ENCODE data around the gene PPP2R2D.
"Not testable (repeated sequence)": the region's sequence is repeated elsewhere in the genome, so short reads cannot be mapped to it uniquely, and the experiment has no call there.

Gene PPP2R2D

GRCh38 chr10:131930150-131930549, 29.3 kb downstream of the PPP2R2D start:
- DNase-seq = no peak

DNA sequence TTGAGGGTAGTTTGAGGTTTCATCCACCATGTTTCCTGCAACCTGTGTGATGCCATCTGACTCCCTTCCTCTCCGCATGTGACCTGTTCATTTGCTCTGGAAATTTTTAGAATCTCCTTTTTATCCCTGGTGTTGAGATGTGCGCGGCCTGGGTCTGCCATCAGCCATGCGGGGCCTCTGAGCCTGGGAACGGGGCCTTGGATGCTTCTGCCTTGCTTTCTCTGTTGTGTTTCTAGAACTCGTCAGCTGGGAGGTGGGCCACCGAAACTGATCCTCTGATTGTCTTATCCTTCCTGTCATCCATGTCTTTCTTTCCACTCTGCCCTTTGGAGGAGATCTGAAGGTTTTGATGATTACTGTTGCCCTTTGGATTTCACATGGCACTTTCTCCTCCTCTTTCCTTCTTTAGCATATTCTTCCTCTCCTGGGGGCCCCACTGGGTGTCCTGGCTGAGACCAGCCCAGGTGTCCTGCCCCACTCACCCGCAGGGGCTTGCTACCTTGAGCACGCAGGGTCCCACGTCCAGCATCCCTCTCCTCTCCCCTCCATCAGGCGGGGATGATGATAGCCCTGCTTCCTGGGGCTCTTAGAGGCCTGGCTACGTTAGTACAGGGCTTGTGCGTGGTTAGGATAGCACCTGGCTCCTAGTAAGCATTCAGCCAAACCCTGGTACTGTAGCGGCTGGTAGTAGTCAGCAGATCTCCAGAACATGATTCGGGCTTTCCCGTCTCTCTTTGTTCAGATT, 29.9 kb downstream of the PPP2R2D start:
- no peak for DNase-seq

GRCh38 chr10:131931981-131932380, 31.2 kb downstream of the PPP2R2D start:
- no peak for DNase-seq

DNA sequence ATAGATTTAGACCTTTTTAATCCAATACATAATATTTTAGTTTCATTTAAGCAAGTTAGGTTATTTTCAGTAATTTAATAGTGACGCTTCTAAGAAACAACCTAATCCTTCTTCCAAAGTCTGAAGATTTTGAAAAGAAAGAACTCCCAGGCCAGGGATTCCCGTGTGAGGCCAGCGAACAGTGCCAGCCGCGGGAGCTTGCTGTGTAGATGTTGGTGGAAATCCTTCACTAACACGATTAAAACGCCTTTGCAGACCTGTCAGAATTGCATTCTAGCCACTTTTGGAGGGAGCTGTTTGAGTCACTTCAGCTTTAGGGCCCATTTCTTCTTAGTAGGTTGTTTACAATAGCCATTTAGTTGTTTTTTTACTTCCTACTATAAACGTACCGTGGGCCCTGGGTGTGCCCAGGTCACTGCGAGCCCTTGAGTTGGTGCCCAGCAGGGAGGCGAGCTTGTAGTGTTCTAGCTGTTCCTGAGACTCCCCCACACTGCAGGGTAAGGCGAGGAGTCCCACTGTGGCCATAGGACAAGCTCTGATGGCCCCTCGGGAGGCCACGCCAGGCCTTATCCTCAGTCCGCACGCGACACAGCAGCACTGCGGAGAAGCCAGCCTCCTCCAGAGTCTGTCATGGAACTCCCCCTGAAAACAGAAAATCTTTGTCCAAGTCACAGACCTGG, 32.3 kb downstream of the PPP2R2D start:
- no peak for DNase-seq

DNA sequence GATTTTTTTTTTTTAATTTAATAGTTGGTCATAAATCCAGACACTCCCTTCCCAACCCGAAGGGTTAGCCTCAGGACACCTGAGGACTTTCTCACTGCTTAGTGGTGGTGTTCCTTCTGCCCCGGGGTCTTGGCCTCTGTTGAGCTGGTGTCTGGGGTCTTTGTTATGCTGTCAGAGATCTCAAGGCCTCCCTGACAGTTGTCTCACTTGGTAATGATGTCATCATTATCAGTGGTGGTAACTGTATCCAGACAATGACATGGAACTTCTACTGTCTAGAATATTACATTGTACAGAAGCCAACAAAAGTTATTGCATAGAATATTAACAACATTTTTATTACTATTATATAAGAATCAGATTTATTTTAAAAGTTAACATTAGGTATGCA, 32.9 kb downstream of the PPP2R2D start:
- DNase-seq = no peak

DNA sequence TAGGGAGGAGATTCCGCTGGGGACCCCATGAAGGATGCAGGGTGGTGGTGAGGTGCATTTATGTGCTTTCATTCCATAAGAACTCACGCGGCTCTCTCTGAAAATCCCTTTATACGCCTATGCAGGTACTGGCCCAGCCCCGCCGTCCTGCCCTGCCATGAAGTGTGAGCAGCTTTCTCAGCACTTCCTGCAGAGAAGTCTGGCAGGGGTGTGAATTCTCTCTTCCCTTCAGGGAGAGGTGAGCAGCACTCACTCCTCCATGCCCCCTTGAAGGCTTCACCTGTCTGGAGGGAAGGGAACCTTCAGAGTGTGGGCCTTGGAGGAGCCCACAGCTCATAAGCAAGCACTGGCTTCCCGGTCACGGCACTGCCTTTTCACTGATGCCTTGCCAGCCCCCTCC, 34.0 kb downstream of the PPP2R2D start:
- DNase-seq = no peak

GRCh38 chr10:131935260-131935659, 34.5 kb downstream of the PPP2R2D start:
- no peak for DNase-seq

DNA sequence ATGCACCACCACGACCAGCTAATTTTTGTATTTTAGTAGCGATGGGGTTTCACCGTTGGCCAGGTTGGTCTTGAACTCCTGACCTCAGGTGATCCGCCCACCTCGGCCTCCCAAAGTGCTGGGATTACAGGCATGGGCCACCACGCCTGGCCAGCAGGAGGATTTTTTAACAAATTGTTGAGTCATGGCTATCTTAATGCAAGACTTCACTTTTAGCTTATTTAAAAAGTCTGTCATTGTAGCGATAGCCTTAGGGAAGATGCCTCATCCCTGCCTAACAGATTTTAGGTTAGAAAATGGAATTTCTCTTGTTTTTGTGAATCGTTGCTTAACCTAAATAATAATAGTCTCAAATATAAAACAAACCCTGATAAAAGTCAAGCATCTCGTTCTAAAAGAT, 35.5 kb downstream of the PPP2R2D start:
- no peak for DNase-seq

- DNase-seq = no peak
Measured at GRCh38 chr10:131936736-131937135, 35.9 kb downstream of the PPP2R2D start.

DNA sequence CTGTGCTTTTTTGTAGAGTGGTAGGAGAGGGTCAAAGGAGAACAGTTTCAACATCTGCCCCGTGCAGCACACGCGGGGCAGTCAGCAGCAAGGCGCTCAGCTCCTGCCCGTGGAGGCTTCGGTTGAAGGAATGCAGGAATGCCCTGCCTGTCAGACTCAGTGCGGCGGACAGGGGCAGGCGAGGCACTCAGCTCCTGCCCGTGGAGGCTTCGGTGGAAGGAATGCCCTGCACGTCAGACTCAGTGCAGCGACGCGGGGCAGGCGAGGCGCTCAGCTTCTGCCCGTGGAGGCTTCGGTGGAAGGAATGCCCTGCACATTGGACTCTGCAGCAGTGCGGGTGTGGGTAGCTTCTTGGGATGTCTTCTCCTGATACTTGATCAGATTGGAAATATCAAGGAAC, 37.0 kb downstream of the PPP2R2D start:
- no peak for DNase-seq

GRCh38 chr10:131938681-131939080, 37.9 kb downstream of the PPP2R2D start:
- no peak for DNase-seq

DNA sequence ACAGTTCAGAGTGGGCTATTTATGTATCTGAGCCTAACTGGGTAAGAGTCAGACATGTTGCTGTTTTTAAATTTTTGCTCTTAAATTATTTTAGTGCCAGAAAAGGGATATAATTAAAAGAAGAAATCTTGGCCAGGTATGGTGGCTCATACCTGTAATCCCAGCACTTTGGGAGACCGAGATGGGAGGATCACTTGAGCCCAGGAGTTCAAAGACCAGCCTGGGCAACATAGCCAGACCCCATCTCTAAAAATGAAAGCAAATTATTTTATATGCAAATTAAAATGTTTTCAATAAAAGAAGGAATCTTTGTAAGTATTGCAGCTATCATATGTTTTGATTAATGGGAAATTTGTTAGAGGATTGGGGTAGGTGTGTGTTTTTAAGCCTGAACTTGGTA, 41.6 kb downstream of the PPP2R2D start:
- DNase-seq = no peak

DNA sequence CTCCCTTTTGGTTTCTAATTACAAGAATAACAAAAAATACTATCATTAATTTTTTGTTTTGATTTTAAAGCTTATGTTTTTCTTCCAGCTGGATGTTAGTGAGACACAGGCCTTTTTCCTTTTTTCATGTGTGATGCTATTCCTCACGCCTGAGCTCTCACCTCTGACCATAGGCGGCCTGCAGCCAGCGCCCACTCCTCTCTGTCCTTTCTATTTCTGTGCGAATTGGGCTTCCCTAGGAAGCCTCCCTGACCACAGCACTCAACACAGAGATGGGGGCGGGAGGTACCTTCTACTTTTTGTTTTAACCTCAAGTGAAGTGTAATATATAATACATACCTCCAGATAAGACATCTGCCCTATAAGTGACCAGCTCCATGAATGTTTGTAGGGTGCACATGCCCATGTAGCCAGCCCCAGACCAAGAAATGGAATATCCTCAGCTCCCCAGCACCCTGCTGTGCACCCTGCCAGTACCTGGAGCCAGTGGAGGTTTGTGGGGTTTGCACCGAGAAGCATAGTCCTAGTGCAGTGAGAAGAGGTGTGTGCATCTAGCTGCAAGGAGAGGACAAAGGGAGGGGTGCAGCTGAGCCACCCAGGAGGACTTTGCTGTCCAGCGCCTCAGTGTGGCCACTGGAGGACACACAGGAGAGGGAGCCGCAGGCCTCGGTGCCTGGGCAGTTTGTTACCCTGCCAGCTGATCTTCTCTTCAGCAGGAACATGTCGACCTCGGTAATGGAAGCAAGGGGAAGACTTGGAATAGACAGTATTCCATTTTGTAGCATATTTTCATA, 42.4 kb downstream of the PPP2R2D start:
- no peak for DNase-seq

DNA sequence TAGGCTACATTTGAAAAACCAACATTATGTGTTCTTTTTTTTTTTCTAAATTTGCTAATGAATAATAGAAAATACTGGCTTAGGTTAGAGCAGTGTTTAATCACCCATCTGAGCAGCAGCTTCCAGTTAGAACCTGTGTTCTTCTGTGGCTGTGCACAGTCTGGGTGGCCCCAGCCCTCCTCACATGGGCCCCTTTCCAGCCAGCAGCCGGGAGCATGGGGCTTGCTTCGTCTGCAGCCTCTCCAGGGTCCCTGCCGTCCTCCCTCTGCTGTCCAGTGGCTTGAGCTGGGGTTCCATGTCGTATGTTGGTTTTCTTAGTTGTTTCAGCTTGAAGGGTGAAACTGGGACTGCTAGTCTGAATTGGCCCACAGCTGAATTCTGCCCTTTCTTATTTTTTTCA, 43.6 kb downstream of the PPP2R2D start:
- no peak for DNase-seq

DNA sequence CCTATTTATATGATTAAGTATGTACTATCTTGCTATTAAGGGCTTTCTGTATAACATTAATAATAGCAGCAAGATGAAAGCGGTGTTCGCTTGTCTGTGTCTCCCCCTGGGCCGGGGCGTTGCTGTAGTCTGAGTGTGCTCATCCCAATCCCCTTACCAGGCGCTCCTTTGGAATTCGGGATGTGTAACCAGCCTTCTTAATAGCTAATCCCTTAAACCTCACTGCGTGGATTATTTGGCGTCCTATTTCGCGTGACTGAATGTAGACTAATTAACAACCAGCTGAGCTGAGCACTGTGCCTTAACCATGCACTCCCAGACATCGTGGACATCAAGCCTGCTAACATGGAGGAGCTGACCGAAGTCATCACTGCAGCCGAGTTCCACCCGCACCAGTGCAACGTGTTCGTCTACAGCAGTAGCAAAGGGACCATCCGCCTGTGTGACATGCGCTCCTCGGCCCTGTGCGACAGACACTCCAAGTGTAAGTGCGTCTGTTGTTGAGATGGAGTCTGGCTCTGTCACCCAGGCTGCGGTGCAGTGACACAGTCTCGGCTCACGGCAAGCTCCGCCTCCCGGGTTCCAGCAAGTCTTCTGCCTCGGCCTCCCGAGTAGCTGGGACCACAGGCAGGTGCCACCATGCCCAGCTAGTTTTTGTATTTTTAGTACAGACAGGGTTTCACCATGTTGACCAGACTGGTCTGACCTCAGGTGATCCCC, 44.3 kb downstream of the PPP2R2D start:
- DNase-seq = no peak

DNA sequence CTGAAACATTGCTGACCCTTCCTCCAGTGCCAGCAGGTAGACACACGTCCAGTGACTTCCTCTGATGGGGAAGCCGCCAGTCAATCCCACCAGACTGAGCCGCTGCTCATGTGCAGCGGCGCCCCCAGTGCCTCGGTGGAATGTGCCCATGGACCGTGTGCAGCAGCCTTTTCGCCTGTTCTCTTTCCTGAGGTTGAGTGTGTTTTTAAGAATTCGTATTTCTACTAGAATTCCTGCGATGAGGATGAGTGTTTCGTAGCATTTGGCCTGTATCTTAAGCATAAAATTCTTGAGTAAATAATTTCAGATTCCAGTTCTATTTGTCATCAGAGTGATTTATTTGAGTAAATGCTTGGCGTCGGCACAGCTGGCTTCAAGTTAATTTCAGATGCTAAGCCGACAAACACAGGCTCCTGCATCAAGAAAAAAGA, 45.5 kb downstream of the PPP2R2D start:
- no peak for DNase-seq

DNA sequence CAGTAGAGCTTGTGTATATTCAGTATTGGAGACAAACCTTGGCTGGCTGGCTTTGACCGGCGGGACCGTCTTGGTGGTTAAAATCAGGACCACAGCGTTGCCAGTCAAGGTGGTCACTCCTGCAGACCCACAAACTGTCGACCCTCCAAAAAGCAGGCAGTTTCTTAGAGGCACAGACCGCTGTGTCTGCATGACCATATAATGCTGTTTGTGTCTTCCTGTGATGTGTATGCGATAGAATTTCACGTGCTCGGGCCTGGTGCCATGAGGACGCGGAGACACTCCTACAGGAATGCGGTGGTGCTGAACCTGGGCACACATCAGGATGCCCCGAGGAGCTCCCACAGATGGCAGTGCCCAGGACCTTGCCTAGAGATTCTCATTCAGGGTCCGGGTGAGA, 46.1 kb downstream of the PPP2R2D start:
- DNase-seq = no peak

- DNase-seq = no peak
Measured at GRCh38 chr10:131947631-131948347, 47.0 kb downstream of the PPP2R2D start.

DNA sequence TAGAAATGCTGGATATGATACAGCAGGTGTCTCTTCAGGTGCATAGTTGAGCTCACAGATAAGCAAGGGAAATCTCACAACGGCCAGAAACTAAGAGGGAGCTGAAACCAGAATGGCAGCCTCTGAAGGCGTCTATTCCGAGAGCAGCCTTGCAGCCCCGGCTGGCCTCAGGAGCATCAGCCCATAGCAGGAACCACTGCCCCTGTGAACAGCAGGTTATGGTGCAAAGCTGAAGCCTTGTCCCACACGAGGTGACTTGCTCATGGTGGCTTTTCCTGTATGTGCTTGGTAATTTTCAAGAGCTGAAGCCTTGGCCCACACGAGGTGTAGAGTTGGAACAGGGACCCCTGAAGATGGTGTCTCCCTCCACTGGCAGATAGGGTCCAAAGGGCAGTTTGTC, 47.7 kb downstream of the PPP2R2D start:
- no peak for DNase-seq

DNA sequence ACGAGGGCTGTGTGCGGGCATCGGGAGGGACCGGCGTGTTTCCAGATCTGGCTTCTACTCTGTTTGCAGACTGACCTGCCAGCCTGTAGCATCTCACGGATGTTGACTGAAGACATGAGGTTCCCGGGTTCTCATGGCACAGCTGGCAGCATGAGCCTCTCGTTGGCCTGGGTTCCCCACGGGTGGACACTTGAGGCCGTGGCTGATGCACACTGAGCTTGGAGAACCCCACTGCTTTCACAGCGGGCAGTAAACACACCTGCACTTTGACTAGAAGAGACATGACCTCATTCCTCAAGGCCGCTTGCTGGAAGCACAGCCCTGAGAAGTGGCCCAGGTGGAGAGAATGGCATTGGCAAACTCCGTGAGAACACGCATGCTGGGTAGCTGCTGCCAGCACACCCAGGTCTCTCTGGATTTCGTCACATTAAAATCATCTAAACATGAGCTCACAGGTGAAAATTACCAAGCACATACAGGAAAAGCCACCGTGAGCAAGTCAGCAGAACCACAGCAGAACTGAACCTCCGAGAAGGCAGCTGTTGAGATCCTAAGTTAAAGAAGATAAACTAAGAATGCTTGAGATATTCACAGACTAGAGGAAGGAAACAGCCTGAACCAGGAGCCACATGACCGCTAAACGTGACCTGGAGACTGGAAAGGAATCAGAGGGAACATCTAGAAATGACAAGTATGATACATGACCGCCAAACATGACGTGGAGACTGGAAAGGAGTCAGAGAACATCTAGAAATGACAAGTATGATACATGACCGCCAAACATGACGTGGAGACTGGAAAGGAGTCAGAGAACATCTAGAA, 48.4 kb downstream of the PPP2R2D start:
- DNase-seq = no peak

DNA sequence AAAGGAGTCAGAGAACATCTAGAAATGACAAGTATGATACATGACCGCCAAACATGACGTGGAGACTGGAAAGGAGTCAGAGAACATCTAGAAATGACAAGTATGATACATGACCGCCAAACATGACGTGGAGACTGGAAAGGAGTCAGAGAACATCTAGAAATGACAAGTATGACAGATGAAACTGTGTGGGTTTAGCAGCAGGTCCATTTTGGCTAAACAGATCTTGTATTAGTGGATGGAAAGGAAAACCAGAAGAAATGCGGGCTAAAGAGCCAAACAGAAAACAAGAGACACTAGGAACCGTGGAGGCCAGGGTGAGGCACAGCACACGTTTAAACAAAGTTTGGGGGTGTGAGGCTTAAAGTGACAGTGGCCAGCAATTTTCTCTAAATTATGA, 49.1 kb downstream of the PPP2R2D start:
- DNase-seq = not testable (repeated sequence)
